ENCODE data around the gene NEGR1.

NEGR1 gene

GRCh38 chr1:72150508-72150907 is 131.8 kb downstream of the NEGR1 start:
- no peak overlapping the region for H3K4me3 ChIP-seq (replicated peaks; ENCODE audit: low read depth, low read length)
- H3K27me3 ChIP-seq (replicated peaks; ENCODE audit: control insufficient read depth, insufficient read depth, low read length): no peaks in the 10 kb centered on the region
- TF ChIP-seq, protein P1, sequence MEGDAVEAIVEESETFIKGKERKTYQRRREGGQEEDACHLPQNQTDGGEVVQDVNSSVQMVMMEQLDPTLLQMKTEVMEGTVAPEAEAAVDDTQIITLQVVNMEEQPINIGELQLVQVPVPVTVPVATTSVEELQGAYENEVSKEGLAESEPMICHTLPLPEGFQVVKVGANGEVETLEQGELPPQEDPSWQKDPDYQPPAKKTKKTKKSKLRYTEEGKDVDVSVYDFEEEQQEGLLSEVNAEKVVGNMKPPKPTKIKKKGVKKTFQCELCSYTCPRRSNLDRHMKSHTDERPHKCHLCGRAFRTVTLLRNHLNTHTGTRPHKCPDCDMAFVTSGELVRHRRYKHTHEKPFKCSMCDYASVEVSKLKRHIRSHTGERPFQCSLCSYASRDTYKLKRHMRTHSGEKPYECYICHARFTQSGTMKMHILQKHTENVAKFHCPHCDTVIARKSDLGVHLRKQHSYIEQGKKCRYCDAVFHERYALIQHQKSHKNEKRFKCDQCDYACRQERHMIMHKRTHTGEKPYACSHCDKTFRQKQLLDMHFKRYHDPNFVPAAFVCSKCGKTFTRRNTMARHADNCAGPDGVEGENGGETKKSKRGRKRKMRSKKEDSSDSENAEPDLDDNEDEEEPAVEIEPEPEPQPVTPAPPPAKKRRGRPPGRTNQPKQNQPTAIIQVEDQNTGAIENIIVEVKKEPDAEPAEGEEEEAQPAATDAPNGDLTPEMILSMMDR (IDR thresholded peaks at IDR 0.05; ENCODE audit: insufficient read depth, low read length, poor library complexity, severe bottlenecking): no peak
- no peak for DNase-seq (ENCODE audit: extremely low read depth, insufficient read length)
- H3K36me3 ChIP-seq (ENCODE audit: control insufficient read depth, insufficient read depth, low read length): no peaks in the 10 kb centered on the region

DNA sequence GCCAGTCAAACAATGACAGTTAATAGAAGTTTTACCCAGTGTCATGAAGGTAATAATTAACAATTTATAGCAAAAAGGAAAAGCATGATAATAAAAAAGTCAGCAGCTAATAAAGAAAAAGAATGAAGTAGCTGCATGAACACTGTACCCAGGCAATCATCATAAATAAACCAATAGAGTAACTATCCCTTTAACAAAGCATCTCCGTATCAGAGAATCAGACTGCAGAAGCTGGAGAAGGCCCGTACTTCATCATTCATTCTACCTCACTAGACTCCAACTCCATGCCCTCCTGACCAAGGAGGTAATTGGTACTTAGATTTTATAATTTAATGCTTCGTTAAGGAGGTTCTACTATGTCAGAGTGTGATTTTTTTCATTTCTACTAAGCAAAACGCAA is 140.5 kb downstream of the NEGR1 start:
- DNase-seq (ENCODE audit: extremely low read depth, insufficient read length): no peak
- TF ChIP-seq, protein P1 (IDR thresholded peaks at IDR 0.05; ENCODE audit: insufficient read depth, low read length, poor library complexity, severe bottlenecking): no peak
- Histone ChIP-seq H3K4me3 (replicated peaks; ENCODE audit: low read depth, low read length) (no peak overlapping the region), H3K36me3 (ENCODE audit: control insufficient read depth, insufficient read depth, low read length) (no peaks in the 10 kb centered on the region), H3K27me3 (replicated peaks; ENCODE audit: control insufficient read depth, insufficient read depth, low read length) (no peaks in the 10 kb centered on the region)

GRCh38 chr1:72140222-72140621 is 142.1 kb downstream of the NEGR1 start:
- Histone ChIP-seq H3K4me3 (replicated peaks; ENCODE audit: low read depth, low read length) (no peak overlapping the region), H3K27me3 (replicated peaks; ENCODE audit: control insufficient read depth, insufficient read depth, low read length) (no peaks in the 10 kb centered on the region), H3K36me3 (ENCODE audit: control insufficient read depth, insufficient read depth, low read length) (no peaks in the 10 kb centered on the region)
- no peak for DNase-seq (ENCODE audit: extremely low read depth, insufficient read length)
- TF ChIP-seq, protein P1 (IDR thresholded peaks at IDR 0.05; ENCODE audit: insufficient read depth, low read length, poor library complexity, severe bottlenecking): no peak

GRCh38 chr1:72137656-72138055 is 144.7 kb downstream of the NEGR1 start:
- no peaks in the 10 kb centered on the region for H3K36me3 ChIP-seq (ENCODE audit: control insufficient read depth, insufficient read depth, low read length)
- DNase-seq (ENCODE audit: extremely low read depth, insufficient read length): no peak
- TF ChIP-seq, protein P1 (IDR thresholded peaks at IDR 0.05; ENCODE audit: insufficient read depth, low read length, poor library complexity, severe bottlenecking): no peak
- no peaks in the 10 kb centered on the region for H3K27me3 ChIP-seq (replicated peaks; ENCODE audit: control insufficient read depth, insufficient read depth, low read length)
- no peak overlapping the region for H3K4me3 ChIP-seq (replicated peaks; ENCODE audit: low read depth, low read length)

DNA sequence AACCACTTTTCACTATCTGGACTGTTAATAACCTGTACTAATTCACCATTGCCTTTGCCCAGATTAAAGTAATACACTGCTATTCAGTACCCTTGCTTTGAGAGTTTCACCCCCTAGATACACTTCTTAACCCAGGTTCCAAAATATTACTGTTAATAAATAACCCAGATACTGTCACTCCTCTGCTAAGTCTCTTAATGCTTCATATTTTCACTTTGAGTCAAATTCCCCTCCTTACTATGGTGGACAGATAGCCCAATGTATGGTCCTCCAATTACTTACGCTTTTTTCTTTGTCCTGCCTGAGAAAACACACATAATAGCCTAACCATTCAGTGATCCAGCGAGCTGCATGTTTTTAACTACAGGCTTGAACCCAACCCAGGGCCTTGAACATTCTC is 152.5 kb downstream of the NEGR1 start:
- DNase-seq (ENCODE audit: extremely low read depth, insufficient read length): no peak
- Histone ChIP-seq H3K27me3 (replicated peaks; ENCODE audit: control insufficient read depth, insufficient read depth, low read length) (no peaks in the 10 kb centered on the region), H3K36me3 (ENCODE audit: control insufficient read depth, insufficient read depth, low read length) (no peaks in the 10 kb centered on the region), H3K4me3 (replicated peaks; ENCODE audit: low read depth, low read length) (no peak overlapping the region)
- TF ChIP-seq, protein P1 (IDR thresholded peaks at IDR 0.05; ENCODE audit: insufficient read depth, low read length, poor library complexity, severe bottlenecking): no peak
